GM19043 (cell line): ENCODE results near the gene GNRHR.
"Not testable (repeated sequence)": the region's sequence is repeated elsewhere in the genome, so short reads cannot be mapped to it uniquely, and the experiment has no call there.

Experiments
- ATAC-seq: cut with Tn5 transposase; IDR thresholded peaks from one replicate; pipeline ENCODE4 v1.9.1; 2021; ENCODE audit warnings: low read depth; ENCODE audit not compliant: unreplicated experiment

GNRHR gene, protein sequence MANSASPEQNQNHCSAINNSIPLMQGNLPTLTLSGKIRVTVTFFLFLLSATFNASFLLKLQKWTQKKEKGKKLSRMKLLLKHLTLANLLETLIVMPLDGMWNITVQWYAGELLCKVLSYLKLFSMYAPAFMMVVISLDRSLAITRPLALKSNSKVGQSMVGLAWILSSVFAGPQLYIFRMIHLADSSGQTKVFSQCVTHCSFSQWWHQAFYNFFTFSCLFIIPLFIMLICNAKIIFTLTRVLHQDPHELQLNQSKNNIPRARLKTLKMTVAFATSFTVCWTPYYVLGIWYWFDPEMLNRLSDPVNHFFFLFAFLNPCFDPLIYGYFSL

DNA sequence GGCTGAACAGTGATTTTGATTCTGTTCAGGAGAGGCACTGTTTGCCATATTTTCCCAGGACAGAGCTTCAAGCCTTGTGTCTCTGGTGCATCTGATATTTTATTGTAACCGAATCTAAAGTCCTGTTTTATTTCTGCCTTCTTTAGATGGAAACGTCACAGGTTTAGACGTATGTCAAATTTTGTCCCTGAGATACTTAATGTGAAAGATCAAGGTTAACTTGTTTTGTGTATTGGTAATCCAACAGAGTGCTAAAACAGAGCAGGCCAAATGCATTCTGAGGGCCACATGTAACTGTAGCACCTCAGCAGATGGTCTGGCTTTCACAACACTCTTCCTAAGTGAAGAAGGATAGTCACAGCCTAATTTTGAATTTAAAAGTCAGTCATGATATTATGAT lies at the start of gene GNRHR:
Gene GNRHR (minus strand): TSS at position 101 of the 400 bp plus-strand sequence. CDS start 53 bp downstream, at position 48.
- no peak for ATAC-seq

DNA sequence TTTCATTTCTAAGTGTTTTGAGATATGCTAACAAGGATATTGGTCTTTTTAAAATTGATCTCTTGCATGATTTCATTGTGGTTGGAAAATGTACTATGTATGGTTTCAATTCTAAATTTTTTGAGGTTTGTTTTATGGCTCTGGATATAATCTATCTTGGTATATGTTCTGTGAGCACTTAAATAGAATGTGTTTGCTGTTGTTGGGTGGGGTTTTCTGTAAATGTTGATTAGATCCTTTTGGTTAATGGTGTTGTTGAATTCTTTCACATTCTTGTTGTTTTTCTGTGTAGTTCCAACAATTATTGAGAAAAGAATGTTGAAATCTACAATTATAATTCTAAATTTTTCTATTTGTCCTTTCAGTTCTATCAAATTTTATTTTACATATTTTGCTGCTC lies 42.6 kb upstream of the GNRHR start:
- ATAC-seq: no peak

DNA sequence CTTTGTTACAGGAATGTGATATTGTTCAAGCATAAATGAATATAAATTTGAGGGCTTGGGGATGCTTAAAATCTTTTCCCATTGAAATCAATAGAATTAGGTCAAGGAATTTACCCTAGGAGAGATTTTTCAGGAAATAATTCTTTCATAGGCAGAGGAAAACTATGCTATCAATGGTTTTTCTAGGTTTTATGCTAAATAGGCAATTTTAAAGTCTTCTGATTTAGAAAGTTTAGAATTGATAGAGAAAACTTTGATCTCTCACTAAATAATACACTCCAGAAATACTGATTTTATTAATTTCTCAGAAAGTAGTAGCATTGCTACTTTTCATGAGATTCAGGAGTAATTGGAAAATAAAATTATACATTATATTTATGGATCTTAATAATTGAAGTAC lies 36.5 kb upstream of the GNRHR start:
- no peak for ATAC-seq

- ATAC-seq: no peak
These were observed 33.1 kb upstream of the GNRHR start for GRCh38 chr4:67787311-67787710.

DNA sequence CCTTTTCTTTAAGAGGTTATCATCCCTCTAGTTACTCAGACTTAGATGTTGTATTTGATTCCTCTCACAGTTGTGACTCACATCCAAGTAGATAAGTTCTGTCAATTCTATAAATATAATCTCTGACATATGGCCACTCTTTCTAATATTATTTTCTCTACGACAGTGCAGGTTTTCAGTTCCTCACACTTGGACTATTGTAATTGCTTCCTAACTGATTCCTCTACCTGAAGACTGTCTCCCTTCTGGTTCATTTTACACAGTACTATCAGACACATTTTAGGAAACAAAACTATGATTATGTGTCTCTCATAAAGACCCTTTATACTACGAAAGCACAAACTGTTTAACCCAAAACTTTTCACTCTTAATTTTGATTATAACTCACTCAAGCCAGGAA lies 31.3 kb upstream of the GNRHR start:
- ATAC-seq: no peak

- ATAC-seq: no peak
These were observed 25.4 kb upstream of the GNRHR start for GRCh38 chr4:67779631-67780030.

- ATAC-seq: no peak
These were observed 22.6 kb upstream of the GNRHR start for GRCh38 chr4:67776746-67777145.

GRCh38 chr4:67770422-67770821 lies 16.2 kb upstream of the GNRHR start:
- no peak for ATAC-seq

DNA sequence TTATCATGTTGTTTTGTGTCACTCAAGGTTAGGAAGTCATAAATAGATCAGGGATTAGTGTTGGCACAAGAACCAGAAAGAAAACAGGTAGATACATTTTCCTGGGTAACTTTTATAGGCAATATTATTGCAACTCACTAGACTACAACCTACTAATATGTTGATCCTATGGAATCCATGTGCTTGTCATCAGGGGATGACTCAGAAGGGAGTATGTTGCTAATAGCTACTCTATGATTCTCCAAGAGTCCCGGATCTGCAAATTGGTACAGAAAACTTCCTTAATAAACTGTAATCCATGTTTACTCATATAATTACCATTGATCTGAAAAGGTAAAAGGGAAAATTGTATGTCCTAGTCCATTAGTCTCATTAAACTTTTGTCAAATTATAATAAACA lies 11.7 kb upstream of the GNRHR start:
- ATAC-seq: no peak

DNA sequence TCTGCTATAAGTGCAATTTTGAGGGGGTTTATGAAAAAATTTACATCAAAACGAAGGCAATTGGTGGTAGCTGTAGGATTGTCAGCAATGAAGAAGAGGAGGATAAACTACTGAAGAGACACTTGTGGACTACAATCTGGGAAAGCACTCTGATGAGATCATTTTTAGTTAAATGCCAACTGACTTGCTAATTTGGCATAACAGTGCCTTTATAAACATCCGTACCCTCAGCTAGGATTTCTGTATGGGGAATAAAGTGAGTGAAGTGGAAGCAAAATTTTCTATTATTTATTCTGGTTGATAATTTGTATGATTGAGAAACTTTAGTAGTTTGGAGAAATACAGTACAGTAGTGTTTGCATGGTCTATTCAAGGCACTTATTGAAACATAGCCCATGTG lies 11.2 kb upstream of the GNRHR start:
- no peak for ATAC-seq

DNA sequence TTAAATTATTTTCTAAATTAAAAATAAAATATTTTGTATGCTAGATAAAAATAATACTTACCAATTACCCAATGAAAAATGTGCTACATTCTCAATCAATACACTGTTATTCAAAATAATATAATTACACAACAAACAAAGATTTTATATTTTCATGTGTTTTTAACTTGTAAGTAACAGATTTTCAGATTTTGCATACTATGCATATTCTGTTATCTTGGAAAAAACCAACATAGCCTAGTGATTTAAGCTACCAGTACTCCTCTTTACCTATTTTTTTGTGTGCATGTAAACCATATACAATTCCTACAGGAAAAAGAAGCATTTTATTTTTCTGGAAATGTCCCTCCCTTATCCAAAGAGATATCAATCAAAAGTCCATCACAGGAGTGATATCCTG lies 10.0 kb upstream of the GNRHR start:
- no peak for ATAC-seq

GRCh38 chr4:67762086-67762485 lies 7.9 kb upstream of the GNRHR start:
- peak; percentile 99 for ATAC-seq

GRCh38 chr4:67756991-67757390 lies 2.8 kb upstream of the GNRHR start:
- not testable (repeated sequence) for ATAC-seq

DNA sequence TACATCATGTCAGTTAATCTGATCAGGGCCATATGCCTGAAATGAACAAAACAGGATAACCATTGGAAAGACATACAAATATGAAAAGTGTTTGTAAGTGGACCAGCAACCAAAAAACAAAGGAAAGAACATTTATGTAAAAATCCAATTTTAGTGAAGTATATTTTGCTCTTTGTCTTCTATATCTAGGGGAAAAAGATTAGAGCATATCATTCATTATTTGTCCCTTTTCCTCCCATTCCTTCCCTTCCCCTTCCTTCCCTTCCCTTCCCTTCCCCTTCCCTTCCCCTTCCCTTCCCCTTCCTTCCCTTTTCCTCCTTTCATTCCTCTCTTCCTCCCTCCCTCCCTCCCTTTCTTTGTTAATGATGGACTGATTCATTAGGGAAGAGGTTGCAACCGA lies 1.8 kb upstream of the GNRHR start:
- ATAC-seq: no peak

DNA sequence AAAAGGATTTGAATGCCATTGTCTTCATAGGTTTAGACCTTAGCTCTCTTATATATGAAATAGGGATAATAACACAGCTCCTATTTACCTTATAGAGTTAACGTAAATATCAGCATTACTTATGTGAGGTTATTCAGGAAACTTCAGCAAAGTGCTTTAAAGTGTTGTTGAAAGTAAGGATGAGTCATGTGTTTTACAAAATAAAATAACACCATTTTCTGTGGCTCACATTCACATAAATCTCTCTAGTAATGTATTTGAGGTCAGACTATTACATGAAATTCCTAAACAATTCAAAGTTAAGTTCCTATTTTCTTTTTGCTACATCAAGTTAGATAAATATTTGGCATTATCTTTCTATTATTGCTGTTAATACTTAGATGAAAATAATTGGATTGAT lies 2.9 kb downstream of the GNRHR start:
- no peak for ATAC-seq

DNA sequence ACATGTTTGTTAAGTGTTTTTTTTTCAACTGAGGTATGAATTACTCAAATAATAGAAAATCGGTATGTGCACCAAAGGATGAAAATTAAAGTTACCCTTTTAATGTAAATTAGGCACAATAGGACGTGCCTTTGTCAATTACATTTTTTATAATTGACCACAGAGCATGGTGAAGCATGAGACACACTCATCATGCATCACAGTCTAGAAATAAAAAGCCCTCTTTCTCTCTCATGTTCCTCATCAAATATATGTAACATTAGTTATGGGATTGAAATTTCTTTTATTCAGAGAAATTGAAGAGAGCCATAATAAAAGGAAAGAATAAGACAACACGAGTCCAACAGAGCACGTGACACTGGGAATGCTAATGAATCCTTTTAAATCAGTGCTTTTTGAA lies 3.5 kb downstream of the GNRHR start:
- ATAC-seq: no peak

DNA sequence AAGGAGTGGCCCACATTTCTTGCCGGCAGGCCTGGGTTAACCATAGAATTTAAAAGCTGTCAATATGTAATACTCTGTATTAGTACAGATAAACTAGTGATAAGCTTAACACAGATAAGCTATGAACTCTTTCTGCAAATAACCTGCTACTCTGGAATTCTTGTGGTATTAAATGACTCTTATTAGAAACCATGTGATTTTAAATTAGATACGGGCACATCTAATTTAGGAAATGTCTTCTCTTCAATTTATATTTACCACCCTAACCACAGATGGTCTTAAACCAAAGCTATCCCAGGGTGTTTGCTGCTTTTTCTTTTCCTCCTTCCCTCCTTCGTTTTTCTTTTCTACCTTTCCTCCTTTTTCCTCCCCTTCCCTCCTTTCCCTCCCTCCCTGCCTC lies 4.9 kb downstream of the GNRHR start:
- no peak for ATAC-seq

GRCh38 chr4:67746797-67747495 lies 7.2 kb downstream of the GNRHR start:
- ATAC-seq: peak; percentile 45

- no peak for ATAC-seq
These were observed 9.5 kb downstream of the GNRHR start for GRCh38 chr4:67744561-67745283.

- ATAC-seq: no peak
These were observed 11.0 kb downstream of the GNRHR start for GRCh38 chr4:67743194-67743593.

- ATAC-seq: no peak
These were observed 17.9 kb downstream of the GNRHR start for GRCh38 chr4:67736262-67736661.

DNA sequence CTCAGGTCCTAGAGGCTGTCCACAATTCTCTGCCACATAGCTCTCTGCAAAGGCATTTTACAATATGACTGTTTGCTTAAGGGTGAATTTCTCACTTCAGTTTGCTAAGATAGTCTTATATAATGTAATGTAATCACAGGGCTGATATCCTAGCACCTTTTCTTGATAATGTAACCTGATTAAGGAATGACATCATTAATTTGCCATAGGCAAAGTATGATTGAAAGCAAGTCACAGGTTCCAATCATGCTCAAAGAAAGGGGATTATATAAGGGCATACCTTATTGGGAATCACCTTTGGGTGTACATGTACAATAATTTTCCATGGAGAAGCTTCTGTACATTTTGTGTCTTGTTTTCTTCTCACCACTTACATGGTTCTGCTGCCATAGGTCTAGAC lies 18.9 kb downstream of the GNRHR start:
- no peak for ATAC-seq
